Stimulated activated naive CD8-positive, alpha-beta T cell treated with anti-CD3 and anti-CD28 coated beads, Interleukin-15, Interleukin-2, amounts not matched to agents 100 ng/mL and 50 ng/mL, for 24 hours (primary cell): ENCODE results near the gene HRAS.

Experiments
- H3K27ac Mint-ChIP-seq: one replicate; pipeline ENCODE4 v1.8.0; 2021; ENCODE audit warnings: mild to moderate bottlenecking, mixed read lengths
- H3K27me3 Mint-ChIP-seq: one replicate; pipeline ENCODE4 v1.8.0; 2021; ENCODE audit warnings: mixed read lengths
- H3K36me3 Mint-ChIP-seq: one replicate; pipeline ENCODE4 v1.8.0; 2021; ENCODE audit warnings: low read depth, mixed read lengths
- H3K4me1 Mint-ChIP-seq: one replicate; pipeline ENCODE4 v1.8.0; 2021; ENCODE audit warnings: low read depth, mixed read lengths
- H3K4me3 Mint-ChIP-seq: one replicate; pipeline ENCODE4 v1.8.0; 2021; ENCODE audit warnings: mild to moderate bottlenecking, mixed read lengths
- H3K9me3 Mint-ChIP-seq: one replicate; pipeline ENCODE4 v1.8.0; 2021; ENCODE audit warnings: mixed read lengths

The HRAS gene

DNA sequence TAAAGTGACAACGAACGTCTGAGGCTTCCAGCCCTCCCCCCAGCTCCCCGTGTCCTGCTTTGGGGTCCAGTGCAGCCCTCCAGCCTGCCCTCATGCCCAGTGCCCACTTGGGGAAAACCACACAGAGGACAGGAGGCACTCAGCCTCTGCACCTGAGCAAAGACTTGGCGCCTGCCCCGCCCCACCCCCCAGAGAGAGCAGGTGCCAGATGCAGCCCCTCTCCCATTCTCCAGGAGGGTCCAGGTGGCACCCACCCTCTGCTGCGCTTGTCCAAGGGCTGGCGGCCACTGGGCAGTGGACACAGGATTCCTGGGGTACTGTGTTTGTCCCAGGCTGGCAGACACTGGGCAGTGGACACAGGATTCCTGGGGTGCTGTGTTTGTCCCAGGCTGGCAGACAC, 44.0 kb downstream of the HRAS start:
- H3K36me3 Mint-ChIP-seq, result peaks cover 16% of the 10 kb centered on the region
- H3K27me3 Mint-ChIP-seq, result no peaks in the 10 kb centered on the region
- no peak overlapping the region for H3K27ac Mint-ChIP-seq
- no peak overlapping the region for H3K4me3 Mint-ChIP-seq
- no peaks in the 10 kb centered on the region for H3K4me1 Mint-ChIP-seq
- H3K9me3 Mint-ChIP-seq, result no peaks in the 10 kb centered on the region

DNA sequence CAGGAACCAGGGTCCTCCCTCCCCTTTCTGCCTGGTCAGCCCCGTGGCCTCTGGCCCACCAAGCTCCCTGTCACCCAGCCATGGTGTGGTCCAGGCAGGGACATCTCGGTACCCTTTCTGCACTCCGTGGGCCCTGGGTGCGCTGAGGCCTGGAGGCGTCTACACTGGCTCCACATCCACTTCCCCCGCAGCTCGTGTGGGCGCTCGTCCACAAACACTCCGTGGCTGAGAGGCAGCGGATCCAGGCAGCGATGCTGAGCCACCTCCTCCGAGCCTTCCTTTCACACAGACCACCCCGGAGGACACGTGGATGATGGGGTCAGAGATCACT, 44.5 kb downstream of the HRAS start:
- Mint-ChIP-seq H3K4me3 (no peak overlapping the region), H3K9me3 (no peaks in the 10 kb centered on the region), H3K27ac (no peak overlapping the region), H3K27me3 (no peaks in the 10 kb centered on the region), H3K36me3 (peaks cover 14% of the 10 kb centered on the region), H3K4me1 (no peaks in the 10 kb centered on the region)

DNA sequence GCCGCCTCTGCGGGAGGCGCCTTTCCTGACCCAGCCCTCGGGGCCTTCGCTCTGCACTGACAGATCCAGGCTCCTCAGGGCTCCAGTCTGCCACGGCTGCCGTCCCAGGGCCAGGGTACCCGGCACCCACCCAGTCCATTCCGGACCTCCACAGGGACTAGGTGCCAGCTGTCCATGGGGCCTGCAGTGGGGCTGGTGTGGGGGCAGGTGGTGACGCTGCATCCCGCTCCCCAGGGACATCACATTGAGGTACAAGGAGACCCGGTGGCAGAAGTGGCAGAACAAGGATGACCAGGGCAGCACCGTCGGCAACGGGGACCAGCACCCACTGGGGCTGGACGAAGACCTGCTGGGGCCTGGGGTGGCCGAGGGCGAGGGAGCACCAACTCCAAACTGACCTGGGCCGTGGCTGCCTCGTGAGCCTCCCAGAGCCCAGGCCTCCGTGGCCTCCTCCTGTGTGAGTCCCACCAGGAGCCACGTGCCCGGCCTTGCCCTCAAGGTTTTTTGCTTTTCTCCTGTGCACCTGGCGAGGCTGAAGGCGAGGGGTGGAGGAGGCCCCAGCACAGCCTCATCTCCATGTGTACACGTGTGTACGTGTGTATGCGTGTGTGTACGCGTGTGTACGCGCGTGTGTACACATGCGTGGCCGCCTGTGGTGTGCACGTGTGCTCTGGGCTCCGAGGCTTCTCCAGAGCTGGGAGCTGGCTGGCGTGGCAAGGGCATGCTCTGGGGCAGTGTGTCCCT, 45.0 kb downstream of the HRAS start:
- no peaks in the 10 kb centered on the region for H3K4me1 Mint-ChIP-seq
- H3K9me3 Mint-ChIP-seq, result no peaks in the 10 kb centered on the region
- no peaks in the 10 kb centered on the region for H3K27me3 Mint-ChIP-seq
- peaks cover 10% of the 10 kb centered on the region for H3K36me3 Mint-ChIP-seq
- H3K4me3 Mint-ChIP-seq, result no peak overlapping the region
- H3K27ac Mint-ChIP-seq, result no peak overlapping the region

DNA sequence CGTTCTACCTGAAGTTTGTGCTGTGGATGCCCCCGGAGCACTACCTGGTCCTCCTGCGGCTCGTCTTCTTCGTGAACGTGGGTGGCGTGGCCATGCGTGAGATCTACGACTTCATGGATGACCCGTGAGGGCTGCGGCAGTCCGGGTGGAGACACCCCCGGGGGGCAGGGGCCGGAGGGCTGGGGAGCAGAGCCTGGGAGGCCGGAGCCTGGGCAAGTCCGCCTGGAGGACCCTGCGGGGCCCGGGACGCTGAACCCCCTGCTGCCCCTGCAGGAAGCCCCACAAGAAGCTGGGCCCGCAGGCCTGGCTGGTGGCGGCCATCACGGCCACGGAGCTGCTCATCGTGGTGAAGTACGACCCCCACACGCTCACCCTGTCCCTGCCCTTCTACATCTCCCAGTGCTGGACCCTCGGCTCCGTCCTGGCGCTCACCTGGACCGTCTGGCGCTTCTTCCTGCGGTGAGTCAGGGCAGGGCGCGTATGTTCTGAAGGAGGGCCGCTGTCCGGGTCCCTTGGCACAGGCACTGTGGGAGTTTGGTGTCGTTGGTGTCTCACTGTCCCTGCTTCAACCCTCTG, 45.7 kb downstream of the HRAS start:
- Mint-ChIP-seq H3K36me3 (peaks cover 5% of the 10 kb centered on the region), H3K4me1 (no peaks in the 10 kb centered on the region), H3K27me3 (no peaks in the 10 kb centered on the region), H3K27ac (no peak overlapping the region), H3K9me3 (no peaks in the 10 kb centered on the region), H3K4me3 (no peak overlapping the region)

DNA sequence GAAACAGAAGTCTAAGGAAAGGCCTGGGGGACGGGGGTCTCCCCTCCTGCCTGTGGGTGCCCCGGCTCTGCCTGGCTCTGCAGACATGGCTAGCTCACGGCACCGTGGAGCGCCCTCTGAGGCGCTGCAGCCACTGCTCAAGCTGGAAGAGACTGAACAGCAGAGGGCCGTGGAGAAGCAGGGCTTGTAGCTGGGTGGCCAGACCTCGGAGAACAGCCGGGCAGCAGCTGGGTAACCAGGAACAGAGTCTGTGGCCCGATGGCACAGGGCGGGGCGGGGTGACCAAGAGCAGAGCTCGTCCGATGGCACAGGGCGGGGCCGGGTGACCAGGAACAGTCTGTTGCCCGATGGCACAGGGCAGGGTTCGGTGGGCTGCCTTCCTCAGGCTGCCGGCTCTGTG, 46.4 kb downstream of the HRAS start:
- Mint-ChIP-seq H3K27ac (no peak overlapping the region), H3K4me3 (no peak overlapping the region), H3K36me3 (peaks cover 5% of the 10 kb centered on the region), H3K4me1 (no peaks in the 10 kb centered on the region), H3K27me3 (no peaks in the 10 kb centered on the region), H3K9me3 (no peaks in the 10 kb centered on the region)

DNA sequence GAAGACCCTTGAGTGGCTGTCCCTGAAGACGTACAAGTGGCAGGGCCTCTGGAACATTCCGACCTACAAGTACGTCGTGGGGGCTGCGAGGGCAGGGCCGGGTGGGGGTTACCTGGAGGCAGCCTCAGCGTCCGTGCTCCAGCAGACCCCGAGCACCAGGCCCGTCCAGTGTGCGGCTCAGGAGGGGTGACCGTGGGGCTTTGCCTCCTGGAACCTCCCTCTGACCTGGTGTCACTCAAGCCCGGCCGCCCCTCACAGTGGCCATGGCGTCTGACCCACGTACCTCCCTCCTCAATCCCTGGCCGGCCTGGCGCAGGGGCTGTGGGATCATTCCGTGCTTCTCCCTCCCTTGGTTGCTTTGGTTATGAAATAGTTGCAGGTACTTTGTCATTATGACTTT, 46.8 kb downstream of the HRAS start:
- Mint-ChIP-seq H3K27me3 (no peaks in the 10 kb centered on the region), H3K9me3 (no peaks in the 10 kb centered on the region), H3K4me3 (no peak overlapping the region), H3K4me1 (no peaks in the 10 kb centered on the region), H3K27ac (no peak overlapping the region), H3K36me3 (peaks cover 5% of the 10 kb centered on the region)

DNA sequence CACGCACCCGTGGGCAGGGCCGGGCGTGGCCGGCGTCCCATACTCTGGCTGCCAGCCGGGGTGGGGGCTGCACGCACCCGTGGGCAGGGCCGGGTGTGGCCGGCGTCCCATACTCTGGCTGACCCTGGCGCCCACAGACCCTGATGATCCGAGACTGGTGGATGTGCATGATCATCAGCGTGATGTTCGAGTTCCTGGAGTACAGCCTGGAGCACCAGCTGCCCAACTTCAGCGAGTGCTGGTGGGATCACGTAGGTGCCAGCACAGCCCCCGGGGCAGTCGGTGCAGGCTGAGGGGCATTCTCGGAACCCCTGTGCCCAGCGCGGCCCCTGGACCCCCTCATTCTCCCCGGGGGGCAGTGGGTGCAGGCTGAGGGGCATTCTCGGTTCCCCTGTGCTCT, 47.3 kb downstream of the HRAS start:
- Mint-ChIP-seq H3K9me3 (no peaks in the 10 kb centered on the region), H3K27ac (no peak overlapping the region), H3K4me3 (no peak overlapping the region), H3K36me3 (peaks cover 5% of the 10 kb centered on the region), H3K4me1 (no peaks in the 10 kb centered on the region), H3K27me3 (no peaks in the 10 kb centered on the region)

DNA sequence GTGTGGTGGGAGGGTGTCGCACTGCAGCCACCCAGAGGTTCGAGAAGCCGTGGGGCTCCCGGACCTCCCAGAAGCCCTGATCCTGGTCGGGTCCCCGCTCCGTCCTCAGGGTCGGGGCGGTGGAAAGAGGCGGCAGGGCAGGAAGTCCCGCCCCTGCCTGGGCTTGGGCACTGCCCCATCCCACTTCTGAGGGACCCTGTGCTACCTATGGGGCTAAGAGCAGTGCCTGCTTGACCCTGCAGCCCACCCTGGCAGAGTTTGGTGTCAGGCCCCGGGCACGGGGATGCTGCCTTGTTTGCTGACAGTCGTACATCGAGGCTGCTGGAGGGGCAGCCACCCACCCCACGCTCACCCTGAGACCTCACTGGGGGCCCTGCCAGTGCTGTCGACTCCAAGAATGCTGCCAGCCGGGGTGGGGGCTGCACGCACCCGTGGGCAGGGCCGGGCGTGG, 47.8 kb downstream of the HRAS start:
- Mint-ChIP-seq H3K9me3 (no peaks in the 10 kb centered on the region), H3K27me3 (no peaks in the 10 kb centered on the region), H3K4me1 (no peaks in the 10 kb centered on the region)

DNA sequence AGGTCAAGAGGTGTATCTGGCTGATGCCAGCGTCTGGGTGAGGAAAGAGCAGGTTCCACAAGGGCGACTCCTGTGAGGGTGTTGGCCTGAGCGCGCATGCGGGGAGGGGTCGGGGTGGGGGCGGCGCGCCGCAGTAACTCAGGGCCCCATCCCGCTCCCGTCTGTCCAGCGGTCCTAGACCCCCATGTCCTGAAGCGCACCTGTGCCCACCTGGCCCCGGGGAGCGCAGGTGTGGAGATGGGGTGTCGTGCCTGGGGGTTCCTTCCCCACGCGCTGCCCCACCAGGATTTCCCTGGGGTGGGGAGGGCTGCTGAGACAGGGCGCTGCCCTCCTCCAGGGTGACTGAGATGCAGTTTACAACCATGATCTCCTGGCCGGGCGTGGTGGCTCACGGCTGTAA, 49.2 kb downstream of the HRAS start:
- Mint-ChIP-seq H3K27ac (no peak overlapping the region), H3K9me3 (no peaks in the 10 kb centered on the region), H3K4me1 (no peaks in the 10 kb centered on the region), H3K36me3 (no peaks in the 10 kb centered on the region), H3K4me3 (no peak overlapping the region), H3K27me3 (no peaks in the 10 kb centered on the region)

More for the DNA sequence above, 47.8 kb downstream of the HRAS start:
- Mint-ChIP-seq H3K27ac (no peak overlapping the region), H3K4me3 (no peak overlapping the region), H3K36me3 (peaks cover 5% of the 10 kb centered on the region)

DNA sequence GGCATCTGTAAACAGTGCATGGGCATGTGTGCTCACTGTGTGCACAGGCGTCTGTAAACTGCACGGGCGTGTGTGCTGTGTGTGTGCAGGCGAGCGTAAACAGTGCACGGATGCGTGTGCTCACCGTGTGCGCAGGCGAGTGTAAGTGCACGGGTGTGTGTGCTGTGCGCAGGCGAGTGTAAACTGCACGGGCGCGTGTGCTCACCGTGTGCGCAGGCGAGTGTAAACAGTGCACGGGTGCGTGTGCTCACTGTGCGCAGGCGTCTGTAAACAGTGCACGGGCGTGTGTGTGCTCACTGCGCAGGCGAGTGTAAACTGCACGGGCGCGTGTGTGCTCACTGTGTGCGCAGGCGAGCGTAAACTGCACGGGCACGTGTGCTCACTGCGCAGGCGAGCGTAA, 50.8 kb downstream of the HRAS start:
- no peaks in the 10 kb centered on the region for H3K36me3 Mint-ChIP-seq
- H3K4me3 Mint-ChIP-seq, result no peak overlapping the region
- no peaks in the 10 kb centered on the region for H3K27me3 Mint-ChIP-seq
- no peaks in the 10 kb centered on the region for H3K4me1 Mint-ChIP-seq
- H3K27ac Mint-ChIP-seq, result no peak overlapping the region
- no peaks in the 10 kb centered on the region for H3K9me3 Mint-ChIP-seq
